GM12873 (cell line): Measurements from ENCODE around the gene PHC3.

Experiments
- TF ChIP-seq, protein P1 (sequence below): IDR thresholded peaks from 2 replicates; pipeline ENCODE4 v1.5.1; 2012; ENCODE audit warnings: low read depth, mild to moderate bottlenecking, moderate library complexity, low read length, control low read depth; ENCODE audit not compliant: insufficient read depth; ENCODE audit errors: missing control alignments

Gene PHC3

DNA sequence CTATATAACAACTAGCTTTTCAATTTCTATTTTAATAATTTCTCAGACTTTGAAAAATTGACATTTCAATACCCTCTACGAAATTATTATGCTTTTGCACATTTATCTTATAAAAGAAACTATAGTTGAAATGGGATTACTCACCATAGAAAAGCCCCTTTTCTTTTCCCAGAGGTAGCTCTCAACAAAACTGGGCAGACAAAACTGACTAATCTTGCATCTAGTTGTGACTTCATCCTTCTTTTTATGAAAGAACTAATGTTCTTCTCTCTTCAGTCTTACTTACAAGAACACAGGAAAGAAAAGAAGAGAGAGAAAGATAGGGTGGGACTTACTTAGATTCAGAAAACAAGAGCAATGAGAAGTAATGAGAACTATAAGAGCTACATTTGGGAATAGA, 82.8 kb downstream of the PHC3 start:
- TF ChIP-seq, protein P1, sequence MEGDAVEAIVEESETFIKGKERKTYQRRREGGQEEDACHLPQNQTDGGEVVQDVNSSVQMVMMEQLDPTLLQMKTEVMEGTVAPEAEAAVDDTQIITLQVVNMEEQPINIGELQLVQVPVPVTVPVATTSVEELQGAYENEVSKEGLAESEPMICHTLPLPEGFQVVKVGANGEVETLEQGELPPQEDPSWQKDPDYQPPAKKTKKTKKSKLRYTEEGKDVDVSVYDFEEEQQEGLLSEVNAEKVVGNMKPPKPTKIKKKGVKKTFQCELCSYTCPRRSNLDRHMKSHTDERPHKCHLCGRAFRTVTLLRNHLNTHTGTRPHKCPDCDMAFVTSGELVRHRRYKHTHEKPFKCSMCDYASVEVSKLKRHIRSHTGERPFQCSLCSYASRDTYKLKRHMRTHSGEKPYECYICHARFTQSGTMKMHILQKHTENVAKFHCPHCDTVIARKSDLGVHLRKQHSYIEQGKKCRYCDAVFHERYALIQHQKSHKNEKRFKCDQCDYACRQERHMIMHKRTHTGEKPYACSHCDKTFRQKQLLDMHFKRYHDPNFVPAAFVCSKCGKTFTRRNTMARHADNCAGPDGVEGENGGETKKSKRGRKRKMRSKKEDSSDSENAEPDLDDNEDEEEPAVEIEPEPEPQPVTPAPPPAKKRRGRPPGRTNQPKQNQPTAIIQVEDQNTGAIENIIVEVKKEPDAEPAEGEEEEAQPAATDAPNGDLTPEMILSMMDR: no peak

DNA sequence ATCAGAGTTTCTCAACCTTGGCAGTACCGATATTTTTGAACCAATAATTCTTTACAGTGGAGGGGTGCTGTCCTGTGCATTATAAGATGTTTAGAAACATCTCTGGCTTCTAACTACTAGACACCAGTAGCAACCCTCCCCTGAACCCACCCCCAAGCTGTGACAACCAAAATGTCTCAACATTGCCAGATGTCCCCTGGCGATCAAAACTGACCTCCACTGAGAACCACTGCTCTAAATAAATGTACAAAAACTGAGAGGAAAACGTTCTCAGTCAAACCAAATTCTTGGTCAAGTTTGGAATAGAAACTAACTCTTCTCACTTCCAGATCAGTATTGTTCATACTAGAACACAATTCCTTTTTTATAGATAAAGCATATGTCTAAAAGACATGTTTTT, 85.2 kb downstream of the PHC3 start:
- TF ChIP-seq, protein P1: no peak

DNA sequence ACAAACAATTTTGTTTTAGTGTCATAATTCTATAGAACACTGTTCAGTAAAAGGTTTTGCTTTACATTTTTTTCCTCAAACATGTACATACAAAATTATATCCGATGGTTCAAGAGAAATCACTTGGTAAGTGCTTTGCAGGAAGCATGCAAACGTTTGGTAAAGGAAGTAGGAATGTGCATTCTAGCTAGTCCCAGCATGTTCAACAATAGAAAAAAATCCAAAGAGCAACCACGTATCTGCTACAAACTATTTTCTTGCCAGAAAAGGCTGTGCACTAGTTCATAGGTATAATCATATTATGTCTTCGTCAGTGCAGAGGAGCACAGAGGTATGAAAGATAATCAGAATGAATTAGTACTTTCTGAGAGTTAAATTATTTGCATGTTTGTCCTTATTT, 85.8 kb downstream of the PHC3 start:
- TF ChIP-seq, protein P1: no peak

DNA sequence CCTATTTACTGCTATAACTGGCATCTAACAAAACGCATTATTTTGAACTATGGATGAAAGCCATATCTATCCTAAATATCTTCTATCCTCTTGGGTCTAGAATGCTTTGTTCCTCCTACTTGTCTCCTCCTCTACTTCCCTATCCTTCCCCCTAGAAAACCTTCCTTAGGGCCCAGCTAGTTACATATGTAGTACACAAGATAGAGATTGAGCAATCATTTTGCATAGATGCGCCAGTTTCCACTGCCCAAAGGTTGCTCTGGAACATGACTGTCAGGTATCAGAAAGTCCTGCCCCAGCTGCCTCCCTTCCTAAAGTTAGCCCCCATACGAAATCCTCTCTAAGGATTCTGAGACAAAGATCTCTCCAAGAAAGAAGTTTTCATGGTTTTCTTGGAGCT, 88.6 kb downstream of the PHC3 start:
- TF ChIP-seq, protein P1: no peak

DNA sequence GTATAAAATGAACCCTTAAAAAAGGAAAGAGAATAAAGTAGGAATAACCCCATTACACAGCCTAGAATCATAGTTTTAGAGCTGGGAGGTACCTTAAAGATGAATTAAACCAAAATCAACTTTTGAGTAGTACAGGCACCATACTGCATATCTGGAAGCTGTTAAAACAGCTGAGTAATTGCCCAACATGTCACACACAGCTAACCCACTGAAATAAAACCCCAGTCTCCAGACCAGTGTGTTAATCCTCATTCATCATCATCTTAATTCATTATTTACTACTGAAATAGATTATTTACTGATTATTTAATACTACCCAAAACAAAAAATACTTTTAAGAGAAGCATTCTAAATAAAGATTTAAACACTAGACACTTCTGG, 90.9 kb downstream of the PHC3 start:
- TF ChIP-seq, protein P1: no peak

DNA sequence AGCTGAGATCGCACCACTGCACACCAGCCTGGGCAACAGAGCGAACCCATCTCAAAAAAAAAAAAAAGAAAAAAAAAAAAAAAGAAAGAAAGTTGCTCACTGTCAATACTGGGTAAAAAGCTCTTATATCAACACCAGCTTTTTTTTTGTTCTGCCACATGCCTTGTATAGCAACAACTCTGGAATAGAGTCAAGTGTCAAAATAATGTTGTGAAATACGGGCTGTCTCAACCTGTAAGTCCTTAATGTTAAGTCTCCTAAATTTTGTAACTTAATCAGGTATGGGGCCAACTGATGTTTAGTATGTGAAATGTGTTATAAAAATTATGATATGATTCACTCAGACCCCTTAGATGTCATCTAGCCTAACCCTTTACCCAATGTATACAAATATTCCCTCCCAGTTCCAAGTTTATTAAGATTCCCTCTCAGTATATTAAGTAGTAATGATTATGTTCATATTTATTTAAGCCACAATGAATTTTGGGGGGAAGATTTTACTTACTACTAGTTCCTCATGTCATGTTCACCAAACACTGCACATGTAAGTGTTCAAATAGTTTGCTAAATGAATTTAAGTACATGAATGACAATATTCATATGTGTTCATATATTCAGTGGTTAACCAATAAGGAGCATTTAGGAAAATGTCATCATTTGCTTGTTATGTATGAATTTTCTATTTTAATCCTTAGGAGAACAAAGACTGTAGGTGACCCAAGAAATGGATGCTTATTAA, 91.5 kb downstream of the PHC3 start:
- TF ChIP-seq, protein P1: no peak

DNA sequence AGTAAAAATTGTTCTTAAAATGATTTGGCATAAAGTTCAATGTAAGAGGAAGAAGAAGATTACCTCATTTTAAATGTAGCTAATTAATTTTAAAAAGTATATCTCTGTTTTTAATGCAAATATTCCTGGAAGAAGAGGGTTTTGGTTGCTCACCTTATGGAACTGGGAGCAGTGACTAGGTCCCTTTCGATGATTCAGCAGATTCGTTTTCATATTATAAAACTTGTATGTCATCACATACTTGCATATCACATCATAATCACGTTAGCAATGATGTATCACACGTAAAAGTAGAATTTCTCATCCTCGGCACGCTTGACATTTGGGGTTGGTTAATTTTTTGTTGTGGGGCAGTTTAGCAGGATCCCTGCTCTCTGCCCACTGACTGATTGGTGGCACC, 96.1 kb downstream of the PHC3 start:
- TF ChIP-seq, protein P1: no peak
